Osteoblast (primary cell): ENCODE measurements around the gene COG3. TPM values are rescaled to one million over a fixed set of nuclear protein-coding genes. Genes with fewer than 3 reads are reported as not detected.
A peak's percentile ranks its signal among the peaks of the same experiment; 100 is the strongest.

Experiments used
- DNase-seq: peaks from one replicate; pipeline ENCODE4 v3.0.0; 2011; ENCODE audit warnings: low spot score, mixed read lengths; ENCODE audit not compliant: insufficient read length; ENCODE audit errors: missing footprints
- H2AFZ ChIP-seq: 2 replicates; pipeline ENCODE4 v1.6.0; 2011; ENCODE audit warnings: mild to moderate bottlenecking, low read length
- H3K27ac ChIP-seq: 2 replicates; pipeline ENCODE4 v1.5.1; 2011; ENCODE audit warnings: mild to moderate bottlenecking, low read depth, low read length, moderate library complexity
- H3K27me3 ChIP-seq: 2 replicates; pipeline ENCODE4 v1.6.0; 2012; ENCODE audit warnings: mild to moderate bottlenecking, control low read depth, inconsistent platforms, low read length, moderate library complexity; ENCODE audit not compliant: insufficient read depth
- H3K36me3 ChIP-seq: 2 replicates; pipeline ENCODE4 v1.5.1; 2011; ENCODE audit warnings: mild to moderate bottlenecking, low read length, control low read depth, moderate library complexity; ENCODE audit not compliant: insufficient read depth
- H3K4me1 ChIP-seq: 2 replicates; pipeline ENCODE4 v1.5.1; 2011; ENCODE audit warnings: mild to moderate bottlenecking, low read length, control low read depth, moderate library complexity; ENCODE audit not compliant: insufficient read depth
- H3K4me2 ChIP-seq: 2 replicates; pipeline ENCODE4 v1.6.0; 2011; ENCODE audit warnings: mild to moderate bottlenecking, low read length; ENCODE audit not compliant: insufficient read depth
- H3K4me3 ChIP-seq: fragments of 200-600 bp; sonication (generic); 3 replicates; pipeline ENCODE4 v1.5.1; 2012; ENCODE audit warnings: mild to moderate bottlenecking, low read length, inconsistent platforms; ENCODE audit not compliant: insufficient read depth
- H3K79me2 ChIP-seq: 2 replicates; pipeline ENCODE4 v1.6.0; 2012; ENCODE audit warnings: mild to moderate bottlenecking, low read length, control low read depth, inconsistent platforms; ENCODE audit not compliant: insufficient read depth
- H3K9me3 ChIP-seq: 2 replicates; pipeline ENCODE4 v1.5.1; 2011; ENCODE audit warnings: low read depth, low read length, control low read depth
- H4K20me1 ChIP-seq: 2 replicates; pipeline ENCODE4 v1.6.0; 2012; ENCODE audit warnings: mild to moderate bottlenecking, low read length, control low read depth; ENCODE audit not compliant: insufficient read depth
- total RNA-seq: library from RNA; depleted of rRNA; stranded (reverse); fragments of >200 nt; gene quantifications from 2 replicates; pipeline ENCODE4 v1.2.3, GENCODE V29; 2012
- TF ChIP-seq, protein P1 (sequence below): IDR thresholded peaks from 2 replicates; pipeline ENCODE4 v1.5.1; 2011; ENCODE audit warnings: mild to moderate bottlenecking, low read depth, low read length, moderate library complexity; ENCODE audit errors: extremely low read depth

Gene COG3
- total RNA-seq, 1 donor: 35.5 TPM

DNA sequence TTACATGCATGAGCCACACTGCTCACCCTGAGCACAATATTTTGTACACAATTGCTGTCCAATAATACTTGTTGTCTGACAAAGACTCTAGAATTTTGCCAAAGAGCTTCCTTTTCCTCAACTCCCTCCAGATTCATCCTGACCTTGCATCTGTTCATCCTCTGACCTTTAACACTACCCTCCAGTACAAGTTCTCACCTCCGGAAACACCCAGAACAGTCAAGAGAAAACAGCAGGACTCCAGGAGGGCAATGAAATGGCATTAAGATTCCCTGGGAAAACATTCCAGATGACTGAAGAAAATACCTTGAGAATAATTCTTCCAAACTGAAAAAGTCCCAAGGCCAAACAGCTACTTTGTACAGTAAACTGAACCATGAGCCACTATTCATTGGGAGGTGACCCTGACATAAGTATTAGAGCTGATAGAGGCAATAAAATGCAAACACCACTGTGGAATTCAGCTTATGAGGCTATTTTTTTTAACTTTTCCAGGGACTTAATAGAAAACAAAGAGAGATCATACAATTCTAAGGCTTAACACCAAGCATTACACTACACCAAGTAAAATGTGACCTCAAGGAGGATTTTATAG, 15.7 kb upstream of the COG3 start:
- Histone ChIP-seq H3K27me3 (no peaks in the 10 kb centered on the region), H3K36me3 (no peaks in the 10 kb centered on the region), H4K20me1 (no peaks in the 10 kb centered on the region), H3K4me3 (no peak overlapping the region), H3K4me1 (peaks cover 8% of the 10 kb centered on the region), H3K4me2 (no peak overlapping the region), H3K79me2 (no peaks in the 10 kb centered on the region), H3K27ac (no peak overlapping the region), H2AFZ (no peak overlapping the region), H3K9me3 (no peaks in the 10 kb centered on the region)
- TF ChIP-seq, protein P1, sequence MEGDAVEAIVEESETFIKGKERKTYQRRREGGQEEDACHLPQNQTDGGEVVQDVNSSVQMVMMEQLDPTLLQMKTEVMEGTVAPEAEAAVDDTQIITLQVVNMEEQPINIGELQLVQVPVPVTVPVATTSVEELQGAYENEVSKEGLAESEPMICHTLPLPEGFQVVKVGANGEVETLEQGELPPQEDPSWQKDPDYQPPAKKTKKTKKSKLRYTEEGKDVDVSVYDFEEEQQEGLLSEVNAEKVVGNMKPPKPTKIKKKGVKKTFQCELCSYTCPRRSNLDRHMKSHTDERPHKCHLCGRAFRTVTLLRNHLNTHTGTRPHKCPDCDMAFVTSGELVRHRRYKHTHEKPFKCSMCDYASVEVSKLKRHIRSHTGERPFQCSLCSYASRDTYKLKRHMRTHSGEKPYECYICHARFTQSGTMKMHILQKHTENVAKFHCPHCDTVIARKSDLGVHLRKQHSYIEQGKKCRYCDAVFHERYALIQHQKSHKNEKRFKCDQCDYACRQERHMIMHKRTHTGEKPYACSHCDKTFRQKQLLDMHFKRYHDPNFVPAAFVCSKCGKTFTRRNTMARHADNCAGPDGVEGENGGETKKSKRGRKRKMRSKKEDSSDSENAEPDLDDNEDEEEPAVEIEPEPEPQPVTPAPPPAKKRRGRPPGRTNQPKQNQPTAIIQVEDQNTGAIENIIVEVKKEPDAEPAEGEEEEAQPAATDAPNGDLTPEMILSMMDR: no peak
- DNase-seq: no peak

DNA sequence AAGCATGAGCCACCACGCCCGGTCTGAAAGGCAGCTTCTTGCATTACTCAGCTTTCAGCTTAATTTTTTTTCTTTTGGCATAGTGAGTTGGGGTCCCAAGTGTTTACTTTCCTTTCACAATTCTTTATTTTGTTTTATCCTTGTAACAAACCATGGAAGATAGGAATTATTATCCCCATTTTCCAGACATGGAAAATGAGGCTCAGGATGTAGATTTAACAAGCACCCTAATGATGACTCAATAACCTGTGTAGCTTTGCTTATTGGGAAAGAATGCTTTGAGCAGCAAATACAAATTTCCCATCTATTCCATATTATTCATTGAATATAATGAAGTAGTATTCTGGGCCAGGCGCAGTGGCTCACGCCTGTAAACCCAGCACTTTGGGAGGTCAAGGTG, 13.5 kb upstream of the COG3 start:
- no peak overlapping the region for H3K4me2 ChIP-seq
- H3K79me2 ChIP-seq: no peaks in the 10 kb centered on the region
- H3K4me1 ChIP-seq: peaks cover 2% of the 10 kb centered on the region
- TF ChIP-seq, protein P1: no peak
- H3K27ac ChIP-seq: no peak overlapping the region
- H3K36me3 ChIP-seq: no peaks in the 10 kb centered on the region
- no peaks in the 10 kb centered on the region for H3K9me3 ChIP-seq
- no peaks in the 10 kb centered on the region for H3K27me3 ChIP-seq
- no peak overlapping the region for H3K4me3 ChIP-seq
- H2AFZ ChIP-seq: no peak overlapping the region
- no peaks in the 10 kb centered on the region for H4K20me1 ChIP-seq
- no peak for DNase-seq

DNA sequence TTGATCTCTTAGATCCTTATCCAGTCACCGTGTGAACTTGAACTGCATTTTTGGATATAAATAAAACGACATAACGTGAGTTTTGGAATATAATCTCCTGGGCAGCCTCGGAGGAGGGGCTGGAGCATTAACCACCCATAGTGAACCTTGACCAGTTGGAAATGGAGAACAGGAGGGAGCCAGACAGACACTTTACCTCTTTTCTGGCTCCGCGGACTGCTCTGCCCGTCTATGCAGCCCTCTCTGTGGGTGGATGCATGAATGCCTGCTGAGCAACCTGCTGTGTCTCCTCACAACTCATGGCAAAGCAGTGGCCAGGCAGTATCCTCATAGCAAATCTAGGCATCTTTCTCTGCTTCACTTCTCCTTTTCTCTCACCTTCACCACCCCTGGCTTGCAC, 10.5 kb upstream of the COG3 start:
- Histone ChIP-seq H4K20me1 (no peaks in the 10 kb centered on the region), H3K4me1 (no peaks in the 10 kb centered on the region), H2AFZ (no peak overlapping the region), H3K4me3 (no peak overlapping the region), H3K36me3 (no peaks in the 10 kb centered on the region), H3K9me3 (no peaks in the 10 kb centered on the region), H3K27me3 (no peaks in the 10 kb centered on the region), H3K4me2 (no peak overlapping the region), H3K79me2 (no peaks in the 10 kb centered on the region), H3K27ac (no peak overlapping the region)
- DNase-seq: no peak
- TF ChIP-seq, protein P1: no peak

DNA sequence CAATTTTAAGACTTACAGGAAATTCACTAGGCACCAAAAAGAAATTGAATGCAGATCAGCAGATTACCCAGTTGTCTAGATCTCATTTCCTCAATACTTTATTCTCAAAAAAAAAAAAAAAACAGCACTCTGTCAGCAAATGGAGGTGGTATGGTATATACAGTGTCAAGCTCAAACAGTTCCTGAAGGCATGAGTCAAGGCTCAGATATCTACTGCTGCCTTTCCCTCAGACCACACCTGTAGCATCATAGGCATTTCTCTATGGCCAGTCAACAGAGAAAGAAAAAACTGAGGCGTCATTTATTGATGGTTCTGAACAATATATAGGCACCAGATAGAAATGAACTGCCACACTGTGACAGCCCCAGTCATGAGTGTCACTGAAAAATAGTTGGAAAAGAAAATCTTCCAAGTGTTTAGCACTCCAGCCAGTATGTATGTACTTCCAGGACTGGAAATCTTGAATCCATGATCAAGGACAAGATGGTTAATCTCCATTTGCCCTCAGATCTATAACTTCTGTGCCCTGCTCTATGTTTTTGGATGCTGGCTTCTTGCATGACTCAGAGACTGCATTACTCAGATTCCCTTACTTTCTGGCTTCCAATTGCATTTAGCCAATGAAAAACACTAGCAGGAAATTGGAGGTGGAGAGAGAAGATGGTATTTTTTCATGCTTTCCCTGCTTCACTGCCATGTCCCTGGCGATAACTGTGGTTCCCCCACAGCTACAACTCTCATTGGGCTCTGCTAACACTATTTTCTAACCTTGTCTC, 8.4 kb upstream of the COG3 start:
- Histone ChIP-seq H3K36me3 (no peaks in the 10 kb centered on the region), H3K27ac (no peak overlapping the region), H3K4me3 (no peak overlapping the region), H4K20me1 (no peaks in the 10 kb centered on the region), H3K27me3 (no peaks in the 10 kb centered on the region), H3K4me1 (no peaks in the 10 kb centered on the region), H3K9me3 (no peaks in the 10 kb centered on the region), H2AFZ (peak overlapping the region; percentile 58), H3K4me2 (no peak overlapping the region), H3K79me2 (no peaks in the 10 kb centered on the region)
- TF ChIP-seq, protein P1: no peak
- peak; percentile 65 for DNase-seq
